Heart left ventricle (tissue), 16 donors: ENCODE measurements around the gene NWD2. TPM values are rescaled to one million over a fixed set of nuclear protein-coding genes. Genes with fewer than 3 reads are reported as not detected.
A peak's percentile ranks its signal among the peaks of the same experiment; 100 is the strongest.

Source experiments
- ATAC-seq, 4 donors: fragments of 200-7000 bp; cut with Tn5 transposase; one replicate each; pipeline ENCODE4 v1.9.1; 2020 to 2022; ENCODE audit warnings: moderate library complexity in 4 of 4, mild to moderate bottlenecking in 3 of 4, moderate number of reproducible peaks in 1 of 4
- DNase-seq, 5 donors: peaks; one replicate each; pipeline ENCODE4 v3.0.0-alpha.2; 2020
- H3K27ac ChIP-seq, 12 donors: fragments of 200-600 bp; sonication (generic) in 4 of 12; one replicate each; pipeline versions ENCODE4 v1.5.0 to v1.8.0; 2016 to 2022; ENCODE audit warnings: mild to moderate bottlenecking in 2 of 12
- H3K27me3 ChIP-seq, 9 donors: fragments of 200-600 bp; sonication (generic) in 2 of 9; one replicate each; pipeline versions ENCODE4 v1.5.1 to v1.8.0; 2016 to 2022; ENCODE audit warnings: mild to moderate bottlenecking in 3 of 9
- H3K36me3 ChIP-seq, 9 donors: fragments of 200-600 bp; sonication (generic) in 2 of 9; one replicate each; pipeline versions ENCODE4 v1.5.0 to v1.8.0; 2018 to 2022; ENCODE audit warnings: mild to moderate bottlenecking in 2 of 9
- H3K4me1 ChIP-seq, 12 donors: fragments of 200-600 bp; sonication (generic) in 4 of 12; one replicate each; pipeline versions ENCODE4 v1.5.0 to v1.8.0; 2016 to 2022; ENCODE audit warnings: mild to moderate bottlenecking in 3 of 12
- H3K4me3 ChIP-seq, 12 donors: fragments of 200-600 bp; sonication (generic) in 4 of 12; one replicate each; pipeline versions ENCODE4 v1.5.0 to v1.8.0; 2017 to 2022; ENCODE audit warnings: mild to moderate bottlenecking in 9 of 12, moderate library complexity in 4 of 12
- H3K9me3 ChIP-seq, 12 donors: fragments of 200-600 bp; sonication (generic) in 4 of 12; one replicate each; pipeline versions ENCODE4 v1.5.0 to v1.8.0; 2016 to 2022; ENCODE audit warnings: mild to moderate bottlenecking in 1 of 12
- CTCF ChIP-seq, 12 donors: fragments of 200-600 bp; sonication (generic) in 4 of 12; IDR thresholded peaks; one replicate each; pipeline versions ENCODE4 v1.5.0 to v1.8.0; 2018 to 2022; ENCODE audit warnings: antibody characterized with exemption in 12 of 12, mild to moderate bottlenecking in 5 of 12
- POLR2A ChIP-seq, 2 donors: fragments of 450-650 bp; IDR thresholded peaks; one replicate each; pipeline ENCODE4 v1.6.1; 2017; ENCODE audit warnings: antibody characterized with exemption in 2 of 2, mild to moderate bottlenecking in 2 of 2, moderate library complexity in 2 of 2
- WGBS, 4 donors: extraction: QIAGEN DNeasy Blood & Tissue Kit in 2 of 4; methylation state at CpG; one replicate each; pipeline versions ENCODE4 v1.1.5 to v1.1.7; 2013 to 2018; 5-methylcytosine and 5-hydroxymethylcytosine counted together
- intact Hi-C, 10 donors: fragments of 100-400 bp; cut with DNase I; formaldehyde crosslinking; loops; one replicate each; pipeline versions ENCODE4 v1.11.1 to v1.14.2; 2022
- polyA plus RNA-seq, 2 donors: library from polyadenylated mRNA; stranded (reverse); fragments of 200-250 nt; gene quantifications; one replicate each; pipeline ENCODE4 v1.2.3, GENCODE V29; 2013
- total RNA-seq, 9 donors: library from RNA; depleted of rRNA in 2 of 9; stranded (reverse); fragments of >200 nt in 2 of 9; fragmentation: NEBNext Ultra II Directional in 3 of 9; extraction: Animal tissue kit (Norgen Biotek cat#: 25700) in 3 of 9; gene quantifications; one replicate each; pipeline versions ENCODE4 v1.1.0 to v1.2.4, GENCODE V29; 2016 to 2023
- donor health status: ischemic (EF 13 %, LVEDD 7.1; RV severe dilation, severe dysfunction).
- donor health status: healthy with polysubstance abuse.
- donor health status: DM: no; HTN: yes; CAD: no.
- donor health status: DM: no; HTN: no; CAD: no.
- donor health status: ischemic (EF 25% LVEDD 6.9; RV normal size, moderate dysfunction).
- donor health status: ischemic (EF 25% LVEDD 5.7; RV mildly dilated, moderate dysfunction).
- donor health status: healthy.
- donor health status: DM: yes; HTN: yes; CAD: no.
- donor health status: ischemic (EF 35%, LVEDD 5.7; RV mildly dilated, moderate dysfunction).
- donor health status: nonischemic (EF 11% LVEDD 7.7; RV severe dilation, severe dysfunction).
- donor health status: DM: yes; HTN: yes; CAD: no.
- donor health status: PGD.
- donor health status: ischemic (EF 29% LVEDD 5.4; RV normal size, mild dysfunction).
- donor health status: nonischemic (EF 23%, LVEDD 6.1; RV moderate dilation, normal function).

Gene NWD2
- total and polyA plus RNA-seq, 11 donors, result under 0.01 to 0.16 (median 0.05) TPM; not detected in 5

- ATAC-seq, result no peak
- 79 to 86% (median 83%) methylated on average over 3 of the region's 3 CpGs for WGBS, 4 donors
- H3K27ac ChIP-seq, result no peak overlapping the region
- no peaks in the 10 kb centered on the region for H3K4me1 ChIP-seq
- no peak for TF ChIP-seq POLR2A (IDR thresholded peaks at IDR 0.05)
- TF ChIP-seq CTCF (IDR thresholded peaks at IDR 0.05), result no peak
- H3K36me3 ChIP-seq, result no peaks in the 10 kb centered on the region
- no peaks in the 10 kb centered on the region for H3K9me3 ChIP-seq
- intact Hi-C loops, result no loop called here
- no peak overlapping the region for H3K4me3 ChIP-seq
- DNase-seq, result no peak
- H3K27me3 ChIP-seq, result peaks cover 0 to 26% (median 4%) of the 10 kb centered on the region in 9 donors
These were observed 186.3 kb downstream of the NWD2 start for GRCh38 chr4:37430718-37431416.

- no peak overlapping the region for H3K4me3 ChIP-seq
- no peaks in the 10 kb centered on the region for H3K36me3 ChIP-seq
- H3K9me3 ChIP-seq, result no peaks in the 10 kb centered on the region
- TF ChIP-seq POLR2A (IDR thresholded peaks at IDR 0.05) (no peak), CTCF (IDR thresholded peaks at IDR 0.05) (no peak)
- no peaks in the 10 kb centered on the region for H3K4me1 ChIP-seq
- intact Hi-C loops, result no loop called here
- no peak for ATAC-seq
- WGBS, 4 donors, result 14 to 32% (median 25%) methylated on average over 1 of the region's 1 CpG
- H3K27ac ChIP-seq, result no peak overlapping the region
- peaks cover 0 to 26% (median 4%) of the 10 kb centered on the region in 9 donors for H3K27me3 ChIP-seq
- no peak for DNase-seq
These were observed 186.8 kb downstream of the NWD2 start for GRCh38 chr4:37431417-37431743.

- WGBS, 4 donors, result 50 to 56% (median 55%) methylated on average over 3 of the region's 3 CpGs
- intact Hi-C loops, result no loop called here
- no peak for ATAC-seq
These were observed 189.9 kb downstream of the NWD2 start for GRCh38 chr4:37434469-37434868.

GRCh38 chr4:37436546-37436945 is 192.0 kb downstream of the NWD2 start:
- DNase-seq, result no peak

More at GRCh38 chr4:37434469-37434868, 189.9 kb downstream of the NWD2 start:
- no peak overlapping the region for H3K27ac ChIP-seq
- no peak overlapping the region for H3K4me3 ChIP-seq
- H3K4me1 ChIP-seq, result no peaks in the 10 kb centered on the region
- H3K9me3 ChIP-seq, result no peaks in the 10 kb centered on the region
- no peak for TF ChIP-seq POLR2A (IDR thresholded peaks at IDR 0.05)
- peak in 2 of 12 donors; percentile 8 to 15 for TF ChIP-seq CTCF (IDR thresholded peaks at IDR 0.05)
- no peaks in the 10 kb centered on the region for H3K36me3 ChIP-seq
- peaks cover 0 to 14% (median 4%) of the 10 kb centered on the region in 9 donors for H3K27me3 ChIP-seq
- no peak for DNase-seq

More at GRCh38 chr4:37436546-37436945, 192.0 kb downstream of the NWD2 start:
- no peak overlapping the region for H3K27ac ChIP-seq
- no peak overlapping the region for H3K4me3 ChIP-seq
- no peaks in the 10 kb centered on the region for H3K4me1 ChIP-seq
- 74 to 89% (median 86%) methylated on average over 1 of the region's 1 CpG for WGBS, 4 donors
- no peak for ATAC-seq
- no peaks in the 10 kb centered on the region for H3K36me3 ChIP-seq
- no peaks in the 10 kb centered on the region for H3K9me3 ChIP-seq
- no peak for TF ChIP-seq CTCF (IDR thresholded peaks at IDR 0.05)
- no peak for TF ChIP-seq POLR2A (IDR thresholded peaks at IDR 0.05)
- peaks cover 0 to 14% (median 4%) of the 10 kb centered on the region in 9 donors for H3K27me3 ChIP-seq
- intact Hi-C loops, result no loop called here
